HG03575 (cell line): ENCODE measurements around the gene TOR2A.

Experiments
- ATAC-seq: cut with Tn5 transposase; IDR thresholded peaks from one replicate; pipeline ENCODE4 v1.9.1; 2021; ENCODE audit not compliant: unreplicated experiment, insufficient number of reproducible peaks, low FRiP score; ENCODE audit errors: extremely low read depth

Gene TOR2A

DNA sequence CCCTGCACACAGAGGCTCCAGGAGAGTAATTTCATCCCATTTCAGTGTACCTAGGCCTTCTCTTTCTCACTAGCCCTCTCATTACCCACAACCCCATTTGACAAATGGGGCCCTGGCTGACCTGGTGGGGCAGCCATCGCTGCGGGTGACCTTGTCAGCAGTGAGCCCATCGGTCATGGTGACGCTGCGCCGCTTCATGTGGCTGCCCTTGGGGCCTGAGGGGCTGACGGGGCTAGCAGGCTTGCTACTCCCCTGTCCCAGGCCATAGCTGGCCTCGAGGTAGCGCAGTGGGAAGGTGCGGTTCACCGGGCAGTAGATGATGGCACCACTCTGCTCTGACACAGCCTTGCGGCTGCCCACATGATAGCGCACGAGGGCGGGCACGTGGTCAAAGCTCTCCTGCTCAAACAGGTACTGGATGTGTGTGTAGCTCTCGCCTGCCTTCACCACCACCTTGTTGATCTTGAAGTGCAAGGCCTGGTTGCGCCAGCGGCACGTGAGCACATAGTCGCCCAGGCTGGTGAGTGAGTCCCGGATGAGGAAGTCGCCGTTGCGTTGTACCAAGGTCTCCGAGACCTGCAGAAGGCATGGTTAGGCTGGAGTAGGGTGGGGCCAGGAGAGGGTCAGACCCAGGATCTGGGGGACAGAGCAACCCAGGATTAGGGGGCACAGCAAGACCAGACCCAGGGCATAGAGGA is 14.1 kb upstream of the TOR2A start:
- ATAC-seq, result no peak

DNA sequence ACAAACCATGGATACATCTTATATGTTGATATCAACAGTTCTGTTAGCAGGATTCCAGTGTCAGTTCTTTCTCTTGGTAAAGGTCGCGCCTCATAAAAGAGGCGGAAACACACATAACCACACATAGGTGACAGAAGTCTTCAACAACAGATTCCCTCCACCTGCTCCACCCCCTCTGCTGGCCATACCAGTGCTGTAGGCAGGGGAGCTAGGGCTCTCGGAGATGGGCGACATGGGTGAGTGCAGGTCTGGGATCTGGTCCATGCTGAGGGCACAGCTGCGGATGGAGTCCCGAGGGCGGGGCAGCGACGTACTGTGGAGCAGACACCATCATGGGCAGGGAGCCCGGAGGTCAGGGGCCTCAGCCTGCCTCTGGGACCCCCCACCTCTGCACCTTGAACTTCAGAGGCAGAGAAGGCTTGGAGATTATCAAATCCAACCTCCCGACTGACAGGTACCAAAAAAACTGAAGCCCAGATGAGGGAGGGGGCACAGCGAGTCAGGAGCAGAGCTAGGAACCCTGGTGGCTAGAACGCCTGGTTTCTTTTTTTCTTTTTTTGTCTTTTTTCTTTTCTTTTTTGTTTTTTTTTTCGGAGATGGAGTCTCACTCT is 12.0 kb upstream of the TOR2A start:
- ATAC-seq, result no peak

DNA sequence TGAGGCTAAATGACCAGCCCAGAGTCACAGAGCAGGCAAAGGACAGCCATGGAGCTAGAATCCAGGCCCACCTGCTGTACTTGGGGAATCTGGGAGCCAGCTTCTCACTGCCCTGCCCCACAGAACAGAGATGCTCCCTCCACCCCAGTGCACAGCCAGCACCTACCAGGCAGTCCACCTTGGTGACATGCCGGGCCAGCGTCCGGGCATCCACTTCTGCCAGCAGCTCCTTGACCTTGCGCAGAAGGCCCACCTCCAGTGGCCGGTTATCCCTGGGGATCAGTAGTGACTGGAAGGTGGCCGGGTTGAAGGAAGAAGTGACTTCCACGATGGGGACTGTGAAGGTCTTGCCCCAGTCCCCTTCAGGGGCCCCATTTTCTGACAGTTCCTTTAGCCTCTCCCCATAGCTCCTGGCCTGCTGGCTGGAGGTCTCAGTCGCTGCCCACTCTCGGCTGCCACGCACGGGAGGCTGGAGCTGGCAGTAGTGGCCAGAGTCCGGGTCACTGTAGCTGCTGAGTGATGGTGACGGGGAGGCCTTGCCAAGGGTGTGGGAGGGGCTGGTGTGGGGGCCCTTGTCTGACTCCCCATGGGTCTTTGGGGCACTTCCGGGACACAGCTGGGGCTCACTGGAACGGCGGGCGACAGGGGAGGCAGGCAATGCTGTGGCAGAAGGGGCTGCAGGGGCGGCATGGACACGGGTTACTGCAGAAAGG is 9.5 kb upstream of the TOR2A start:
- ATAC-seq, result no peak

DNA sequence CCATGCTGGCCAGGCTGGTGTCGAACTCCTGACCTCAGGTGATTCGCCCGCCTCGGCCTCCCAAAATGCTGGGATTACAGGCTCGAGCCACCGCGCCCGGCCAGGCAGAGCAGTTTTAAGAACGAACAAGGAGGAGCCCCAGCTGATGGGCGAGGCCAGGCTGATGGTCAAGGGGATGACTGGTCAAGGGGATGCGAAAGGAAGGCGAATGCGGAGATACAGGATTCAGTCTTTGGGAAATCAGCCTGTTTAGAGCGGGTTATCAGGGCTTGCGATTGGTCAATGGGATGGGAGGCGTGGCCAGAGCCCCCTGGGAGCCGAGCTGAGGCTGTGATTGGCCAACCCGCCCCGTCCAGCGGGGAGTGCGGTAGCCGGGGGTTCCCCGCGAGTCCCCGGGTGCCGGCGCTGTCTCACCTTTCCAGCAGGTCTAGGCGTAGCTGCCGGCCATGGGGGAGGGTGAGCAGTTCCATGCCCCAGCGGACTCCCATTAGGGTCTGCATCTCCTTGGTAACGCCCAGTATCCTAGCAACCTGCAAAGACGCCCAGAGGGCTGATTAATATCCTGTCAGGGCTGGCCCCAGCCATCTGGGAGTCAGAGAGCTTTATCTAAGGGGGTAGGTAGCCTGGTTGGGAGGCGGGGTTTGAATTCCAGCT is 7.5 kb upstream of the TOR2A start:
- ATAC-seq, result no peak

DNA sequence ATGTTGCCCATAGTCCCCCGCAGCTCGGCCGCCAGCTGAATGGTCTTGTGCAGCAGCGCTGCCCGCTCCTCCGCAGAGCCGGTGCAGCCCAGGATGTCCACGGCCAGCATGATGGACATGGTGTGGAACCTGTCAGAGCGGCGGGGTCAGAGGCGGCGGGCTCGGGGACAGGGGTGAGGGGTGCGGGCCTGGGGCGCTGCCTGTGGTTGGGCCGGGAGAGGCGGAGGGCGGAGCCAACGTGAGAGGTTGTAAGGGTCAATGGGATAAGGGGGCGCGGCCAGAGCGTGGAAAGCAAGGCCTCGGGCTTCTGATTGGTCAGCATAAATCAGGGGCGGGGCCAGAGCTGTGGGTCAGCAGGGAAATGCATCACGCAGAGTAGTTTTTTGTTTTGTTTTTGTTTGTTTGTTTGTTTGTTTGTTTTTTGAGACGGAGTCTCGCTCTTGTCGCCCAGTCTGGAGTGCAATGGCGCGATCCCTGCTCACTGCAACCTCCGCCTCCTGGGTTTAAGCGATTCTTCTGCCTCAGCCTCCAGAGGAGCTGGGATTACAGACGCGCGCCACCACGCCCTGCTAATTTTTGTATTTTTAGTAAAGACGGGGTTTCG is 6.8 kb upstream of the TOR2A start:
- ATAC-seq, result no peak

DNA sequence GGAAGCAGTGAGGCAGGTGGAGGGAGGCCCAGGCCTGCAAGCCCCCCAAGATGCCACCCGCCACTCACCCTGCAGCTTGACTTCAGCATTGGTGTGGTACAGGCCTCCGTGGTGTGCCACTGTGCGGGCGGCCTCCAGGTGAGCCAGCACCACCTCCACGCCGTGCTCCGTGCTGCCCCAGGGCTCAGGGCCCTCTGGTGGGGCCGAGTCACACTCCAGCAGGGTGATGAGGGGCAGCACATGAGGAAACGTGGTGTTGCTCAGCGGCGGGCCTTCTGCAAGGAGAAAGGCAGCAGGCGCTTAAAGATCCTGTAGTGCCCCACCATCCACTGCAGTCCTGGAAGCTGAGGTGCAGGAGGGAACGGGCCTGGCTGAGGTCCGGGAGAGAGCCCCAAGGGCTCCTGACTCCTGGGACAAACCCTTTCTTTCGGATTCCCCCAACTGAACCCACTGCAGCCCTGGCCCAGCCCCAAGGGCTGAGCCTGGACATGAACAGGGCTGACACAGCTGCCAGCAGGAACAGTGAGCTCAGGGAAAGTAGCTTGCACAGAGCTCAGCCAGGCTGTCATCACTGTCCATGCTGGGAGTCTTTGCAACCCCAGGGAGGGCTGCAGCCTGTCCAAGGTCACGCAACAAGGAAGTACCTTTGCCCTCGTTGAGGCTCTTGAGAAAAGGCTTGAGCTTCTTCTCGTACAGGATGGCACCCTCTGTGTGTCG is 4.7 kb upstream of the TOR2A start:
- ATAC-seq, result no peak

DNA sequence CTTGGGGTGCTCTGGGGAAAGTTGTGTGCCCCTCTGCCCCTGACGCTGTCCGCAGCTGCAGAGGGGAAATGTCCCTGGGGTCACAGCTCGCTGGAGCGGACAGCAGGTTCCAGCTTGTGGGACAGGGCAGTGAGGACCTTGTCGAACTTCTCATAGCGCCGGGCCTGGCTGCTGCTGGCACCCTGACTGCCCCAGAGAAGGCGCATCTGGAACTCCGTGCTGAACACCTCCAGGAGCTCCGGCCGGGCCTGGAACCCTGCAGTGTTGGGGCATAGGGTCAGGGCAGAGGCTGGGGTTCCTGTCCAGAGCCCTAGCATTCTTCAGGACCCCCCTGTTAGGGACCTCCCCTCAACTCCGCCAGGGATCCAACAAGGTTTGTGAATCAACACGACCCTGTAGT is 3.6 kb upstream of the TOR2A start:
- ATAC-seq, result no peak

DNA sequence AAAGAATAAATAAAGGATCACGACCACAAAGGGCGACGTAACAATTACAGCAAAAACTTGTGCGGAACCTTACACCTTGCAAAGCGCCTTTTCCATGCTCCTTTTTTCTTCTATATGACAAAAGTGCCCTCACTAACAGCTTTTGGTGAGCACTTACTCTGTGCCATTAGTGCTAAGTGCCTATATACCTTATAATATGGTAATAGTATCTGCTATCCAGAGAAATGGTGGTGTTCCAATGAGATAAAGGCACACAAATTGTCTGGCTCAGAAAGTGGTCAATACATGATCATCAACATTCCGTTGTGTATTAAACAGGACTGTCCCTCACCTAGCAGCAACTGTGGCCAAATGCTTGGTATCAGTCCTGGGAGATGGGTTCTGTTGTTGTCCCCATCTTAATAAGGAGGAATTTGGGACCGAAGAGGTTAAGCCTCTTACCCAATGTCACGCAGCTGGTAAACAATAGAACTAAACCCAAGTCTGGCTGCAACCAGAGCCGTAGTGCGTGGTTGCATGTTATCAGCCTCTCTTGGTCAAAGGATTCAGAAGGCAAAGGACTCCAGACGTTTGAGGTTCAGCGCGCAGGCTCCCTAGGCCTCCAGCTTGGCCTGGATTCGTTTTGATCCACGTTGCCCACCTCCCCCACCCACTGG is 564 bp upstream of the TOR2A start:
- ATAC-seq, result no peak

DNA sequence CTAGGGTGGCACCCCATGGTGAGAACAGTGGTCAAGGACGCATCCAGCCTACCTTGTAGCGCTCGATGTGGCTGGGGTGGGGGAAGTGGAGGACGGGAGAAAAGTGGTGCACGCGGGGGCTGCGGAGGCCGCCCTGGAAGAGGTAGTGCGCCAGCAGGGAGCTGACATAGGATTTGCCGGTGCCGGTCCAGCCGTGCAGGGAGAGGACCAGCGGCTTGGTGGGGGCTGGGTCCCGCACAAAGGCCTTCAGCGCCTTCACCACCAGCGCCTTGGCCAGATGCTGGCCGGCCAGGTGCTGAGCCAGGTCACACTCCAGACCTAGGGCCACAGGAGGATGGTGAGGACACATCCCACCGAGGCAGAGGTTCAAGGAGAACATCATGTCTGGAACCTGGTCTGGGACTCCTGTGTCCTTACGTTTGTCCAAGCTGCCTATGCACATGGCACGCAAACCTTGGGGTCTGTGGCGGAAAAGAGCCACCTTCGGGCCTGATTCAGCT is 797 bp downstream of the TOR2A start:
- no peak for ATAC-seq

DNA sequence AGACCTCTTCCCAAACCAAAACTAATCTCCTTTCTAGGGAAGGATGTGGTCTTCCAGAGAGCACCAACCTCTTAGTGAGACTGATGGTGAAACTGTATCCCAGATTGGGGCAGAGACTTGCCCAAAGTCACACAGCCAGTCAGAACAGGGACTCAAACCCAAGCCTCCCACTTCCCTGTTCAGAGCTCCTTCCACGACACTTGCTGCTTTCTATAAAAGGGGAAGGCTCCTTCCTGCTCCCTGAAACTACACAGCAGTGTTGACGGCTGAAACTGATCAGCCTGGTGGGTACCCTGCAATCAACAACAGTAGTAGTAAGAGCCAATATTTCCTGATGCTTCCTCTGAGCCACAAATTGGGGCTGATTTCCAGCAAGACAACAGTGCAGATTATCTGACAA is 1.5 kb downstream of the TOR2A start:
- no peak for ATAC-seq

DNA sequence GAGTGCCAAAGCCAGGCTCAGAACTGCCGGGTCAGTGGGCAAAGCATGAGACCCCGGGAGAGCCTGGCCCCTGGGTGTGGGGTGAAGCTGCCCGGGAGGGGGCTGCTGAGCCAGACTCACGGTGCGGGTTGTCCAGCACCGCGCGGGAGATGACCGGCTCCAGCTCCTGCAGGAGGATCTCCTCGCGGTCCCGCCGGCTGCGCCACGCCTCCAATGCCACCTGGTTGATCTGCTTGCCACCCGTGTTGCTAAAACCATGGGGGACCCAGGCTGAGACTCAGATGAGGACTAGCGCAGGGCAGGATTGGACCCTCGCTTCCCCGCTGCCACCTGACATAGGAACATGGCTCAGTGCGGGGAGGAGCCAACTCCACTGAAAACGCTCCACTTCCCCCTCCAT is 2.6 kb downstream of the TOR2A start:
- no peak for ATAC-seq

DNA sequence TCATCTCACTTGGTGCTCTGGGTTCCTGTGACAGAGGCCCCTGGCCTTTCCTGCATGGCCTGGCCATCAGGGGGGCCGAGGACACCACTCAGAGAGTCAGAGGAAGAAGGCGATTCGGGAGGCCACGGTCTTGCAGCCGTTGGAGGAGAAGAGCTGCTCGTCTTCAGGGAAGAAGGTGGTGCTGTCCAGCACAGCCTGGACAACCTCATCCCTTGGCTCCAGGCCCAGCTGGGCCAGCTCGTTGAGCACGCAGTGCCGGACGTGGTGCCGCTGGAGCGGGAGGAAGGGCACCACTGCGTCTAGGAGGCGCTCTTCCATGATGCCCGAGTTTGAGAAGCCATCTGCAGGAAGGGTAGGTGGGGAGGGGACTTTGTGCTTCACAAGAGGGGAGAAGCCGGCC is 3.2 kb downstream of the TOR2A start:
- no peak for ATAC-seq

DNA sequence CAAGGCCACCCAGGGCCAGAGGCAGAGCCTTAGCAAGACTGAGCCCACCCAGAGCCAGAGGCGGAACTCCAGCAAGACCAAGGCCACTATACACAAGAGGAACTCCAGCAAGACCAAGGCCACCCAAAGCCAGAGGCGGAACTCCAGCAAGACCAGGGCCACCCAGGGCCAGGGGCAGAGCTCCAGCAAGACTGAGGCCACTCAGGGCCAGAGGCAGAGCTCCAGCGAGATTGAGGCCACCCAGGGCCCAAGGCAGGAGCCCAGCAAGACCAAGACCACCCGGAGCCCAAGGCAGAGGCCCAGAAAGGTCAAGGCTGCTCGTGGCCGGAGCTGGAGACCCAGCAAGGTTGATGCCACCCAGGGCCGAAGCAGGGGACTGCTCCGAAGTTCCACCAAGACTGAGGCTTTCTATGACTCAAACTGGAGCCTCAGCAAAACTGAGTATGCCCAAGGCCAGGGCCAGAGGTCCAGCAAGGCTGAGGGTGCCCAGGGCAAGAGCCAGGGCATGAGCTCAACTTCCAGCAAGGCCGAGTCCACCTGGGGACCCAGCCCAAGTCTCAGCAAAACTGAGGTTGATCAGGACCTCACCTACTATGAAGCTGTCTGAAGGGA is 4.2 kb downstream of the TOR2A start:
- no peak for ATAC-seq

DNA sequence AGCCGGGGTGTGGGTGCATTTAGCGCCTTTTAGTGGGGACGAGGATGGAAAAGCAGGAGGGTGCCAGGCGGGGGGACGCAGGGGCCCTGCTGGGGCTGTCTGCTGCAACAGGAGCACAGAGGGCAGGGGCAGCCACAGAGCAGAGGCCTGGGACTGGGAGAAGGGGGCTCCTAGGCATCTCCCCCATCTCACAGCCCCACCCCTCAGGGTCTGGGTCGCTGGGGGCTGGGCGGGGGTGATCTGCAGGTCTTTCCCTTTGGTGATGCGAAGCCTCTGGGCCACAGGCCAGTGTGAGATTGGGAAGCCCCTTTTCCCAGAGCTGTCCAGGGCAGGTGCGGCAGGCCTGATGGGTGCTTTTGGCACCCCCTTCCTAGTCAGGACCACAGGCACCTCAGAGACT is 4.8 kb downstream of the TOR2A start:
- no peak for ATAC-seq

DNA sequence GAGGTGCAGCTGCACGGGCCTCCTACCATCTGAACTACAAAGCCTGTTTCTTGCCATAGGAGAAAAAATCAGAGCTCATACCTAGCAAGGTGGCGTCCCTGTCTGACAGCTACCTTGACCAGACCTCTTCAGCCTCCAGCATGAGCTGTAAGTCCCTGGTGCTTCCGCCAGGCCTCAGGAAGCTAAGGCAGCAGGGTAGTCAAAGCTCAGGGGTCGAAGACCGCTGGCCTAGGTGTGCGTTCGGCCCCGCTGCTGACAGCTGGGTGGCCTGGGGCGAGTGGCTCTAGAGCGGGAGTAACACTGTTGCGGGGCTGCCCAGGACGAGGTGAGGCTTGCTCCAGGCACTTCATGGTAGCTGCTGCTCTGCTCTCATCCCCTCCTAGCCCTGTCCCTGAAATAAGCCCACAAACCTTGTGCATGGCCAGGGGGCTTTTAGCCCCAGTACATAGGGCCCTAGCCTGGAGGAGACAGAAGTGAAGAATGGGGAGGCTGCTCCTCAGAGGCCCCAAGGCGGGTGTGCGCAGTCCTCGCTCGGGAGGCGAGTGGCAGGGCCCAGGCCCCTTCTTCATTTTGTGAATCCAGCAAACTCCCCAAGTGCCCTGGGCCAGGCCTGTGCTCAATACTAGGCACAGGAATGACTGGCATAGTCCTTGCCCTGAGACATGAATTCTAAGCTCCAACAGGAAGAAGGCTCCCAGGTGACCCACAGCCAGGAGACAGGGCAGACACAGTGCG is 5.4 kb downstream of the TOR2A start:
- no peak for ATAC-seq

DNA sequence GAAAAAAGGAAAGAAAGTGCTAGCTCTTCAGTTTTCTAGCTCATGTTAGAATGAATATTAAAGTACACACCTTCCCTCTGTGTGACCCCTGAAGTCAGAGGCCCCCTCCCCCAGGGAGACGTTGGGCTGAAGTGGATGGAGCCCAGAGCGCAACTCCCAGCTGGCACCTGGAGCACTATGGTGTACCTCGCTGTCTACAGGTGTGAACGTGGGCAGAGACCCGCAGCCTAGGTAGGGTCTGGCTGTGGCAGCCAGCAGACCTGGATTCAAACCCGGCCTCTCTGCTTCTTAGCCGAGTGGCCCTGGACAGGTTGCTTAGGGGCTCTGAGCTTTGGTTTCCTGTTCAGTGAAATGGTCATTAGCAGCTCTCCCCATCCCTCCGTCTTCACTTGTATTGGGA is 6.3 kb downstream of the TOR2A start:
- ATAC-seq, result no peak

DNA sequence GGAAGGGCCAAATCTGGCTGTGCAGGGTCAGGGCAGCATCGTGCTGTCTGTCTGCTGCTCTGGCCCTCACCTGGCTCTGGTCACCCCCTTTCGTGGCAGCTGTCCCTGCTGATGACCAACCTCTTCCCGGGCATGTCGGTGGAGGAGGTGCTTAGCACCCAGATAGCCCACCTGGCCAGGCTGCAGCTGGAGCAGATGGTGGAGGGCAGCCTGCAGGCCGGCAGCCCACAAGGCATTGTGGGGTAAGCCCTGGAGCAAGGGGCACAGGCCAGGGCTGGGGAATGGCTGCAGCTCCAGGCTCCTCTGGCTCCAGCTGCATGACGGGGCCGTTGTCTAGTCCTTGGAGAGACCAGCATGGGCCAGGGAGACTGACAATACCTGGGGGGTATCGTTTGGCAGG is 8.2 kb downstream of the TOR2A start:
- no peak for ATAC-seq
